HUES64 (cell line): ENCODE results near the gene TMED9.

ENCODE experiments used
- H3K27ac ChIP-seq: 2 replicates; pipeline ENCODE4 v1.7.0; 2013; ENCODE audit warnings: low read depth, low read length, inconsistent platforms
- H3K27me3 ChIP-seq: 2 replicates; pipeline ENCODE4 v1.6.1; 2013; ENCODE audit warnings: mild to moderate bottlenecking, low read length; ENCODE audit not compliant: insufficient read depth
- H3K36me3 ChIP-seq: 2 replicates; pipeline ENCODE4 v1.6.1; 2013; ENCODE audit warnings: mild to moderate bottlenecking, low read length; ENCODE audit not compliant: insufficient read depth
- H3K4me1 ChIP-seq: 2 replicates; pipeline ENCODE4 v1.6.1; 2013; ENCODE audit warnings: mild to moderate bottlenecking, low read length, moderate library complexity; ENCODE audit not compliant: insufficient read depth
- H3K4me3 ChIP-seq: 2 replicates; pipeline ENCODE4 v1.5.1; 2013; ENCODE audit warnings: mild to moderate bottlenecking, low read length, moderate library complexity
- H3K9ac ChIP-seq: 2 replicates; pipeline ENCODE4 v1.6.1; 2013; ENCODE audit warnings: mild to moderate bottlenecking, low read depth, low read length
- H3K9me3 ChIP-seq: 2 replicates; pipeline ENCODE4 v1.6.1; 2013; ENCODE audit warnings: low read depth, low read length; ENCODE audit not compliant: insufficient read depth
- WGBS: fragments of 150-250, 120-280 bp; methylation state at CpG from one replicate; pipeline ENCODE4 v1.1.7; 2013; ENCODE audit warnings: missing lambda C conversion rate; 5-methylcytosine and 5-hydroxymethylcytosine counted together

Gene TMED9

DNA sequence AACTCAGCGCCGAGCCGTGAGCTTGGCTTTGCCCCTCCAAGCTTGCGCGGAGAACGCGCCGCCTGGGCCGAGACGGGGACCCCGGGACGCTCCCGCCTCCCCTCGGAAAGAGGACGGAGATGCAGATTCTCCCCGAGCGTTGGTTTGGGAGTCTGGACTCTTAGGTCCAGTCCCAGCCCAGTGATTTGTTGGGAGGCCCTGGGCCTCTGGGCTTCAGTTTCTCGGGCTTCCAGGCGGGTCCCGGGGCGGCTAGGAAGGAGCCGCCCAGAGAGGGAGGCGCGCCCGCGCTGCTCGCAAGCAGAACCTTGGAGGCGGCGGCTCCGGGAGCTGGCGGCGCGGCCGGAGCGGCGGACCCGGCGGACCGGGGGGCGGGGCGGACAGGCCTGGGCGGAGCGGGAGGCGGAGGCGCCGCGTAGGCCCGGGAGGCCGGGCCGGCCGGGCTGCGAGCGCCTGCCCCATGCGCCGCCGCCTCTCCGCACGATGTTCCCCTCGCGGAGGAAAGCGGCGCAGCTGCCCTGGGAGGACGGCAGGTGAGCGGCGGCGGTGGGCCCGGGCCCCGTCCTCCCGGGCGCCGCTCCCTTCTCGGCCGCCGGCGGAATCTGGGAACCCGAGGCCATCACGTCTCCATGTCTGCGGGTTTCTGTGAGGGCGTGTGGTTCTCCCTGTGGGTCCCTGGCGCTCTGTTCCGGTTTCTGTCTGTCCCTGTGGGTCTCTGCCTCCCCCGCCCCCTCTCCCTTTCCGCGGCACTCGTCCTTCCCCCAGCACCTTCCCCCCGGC, 7.9 kb downstream of the TMED9 start, which contains the start of gene B4GALT7:
B4GALT7 (plus strand) TSS at position 402 of the 777 bp plus-strand sequence; CDS start at position 481, 79 bp downstream.
- peak within 1 kb of the TSS; percentile 17; the same call in 1 of the 2 replicates for H3K27ac ChIP-seq
- peak within 1 kb of the TSS; percentile 86 for H3K9ac ChIP-seq
- peak within 1 kb of the TSS; percentile 90 for H3K4me3 ChIP-seq
- peaks cover 4% of the 10 kb centered on the region; the same call in 1 of the 2 replicates for H3K27me3 ChIP-seq
- peaks cover 21% of the 10 kb centered on the region for H3K36me3 ChIP-seq
- H3K4me1 ChIP-seq, result no peaks in the 10 kb centered on the region; the same call in 1 of the 2 replicates
- H3K9me3 ChIP-seq, result no peaks in the 10 kb centered on the region
- under 1% methylated on average over 86 of the region's 86 CpGs for WGBS

DNA sequence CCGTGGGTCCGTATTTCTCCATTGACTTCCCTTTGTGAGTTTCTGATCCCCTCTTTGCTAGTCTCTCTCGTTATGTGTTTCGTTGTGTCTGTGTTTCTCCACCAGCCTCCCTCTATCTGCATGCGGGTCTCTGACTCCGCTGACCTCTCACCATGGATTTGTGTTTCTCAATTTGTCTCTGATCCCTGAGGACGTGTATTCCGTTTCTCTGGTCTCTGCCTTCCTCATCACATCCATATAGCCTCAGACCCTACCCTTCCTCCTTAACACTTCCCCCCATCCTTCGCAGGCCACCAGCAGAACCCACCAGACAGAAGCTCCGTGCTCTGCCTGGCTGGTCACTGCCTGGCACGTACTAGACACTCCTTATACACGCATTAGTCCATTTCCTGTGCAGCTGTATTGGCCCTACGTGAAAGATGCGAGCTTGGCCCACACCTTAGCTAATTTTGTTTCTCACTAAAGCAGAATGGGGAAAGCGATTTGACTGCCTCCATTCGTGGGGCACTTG, 8.6 kb downstream of the TMED9 start:
- H3K9ac ChIP-seq, result peak overlapping the region; percentile 86
- peaks cover 4% of the 10 kb centered on the region; the same call in 1 of the 2 replicates for H3K27me3 ChIP-seq
- H3K4me1 ChIP-seq, result no peaks in the 10 kb centered on the region; the same call in 1 of the 2 replicates
- H3K36me3 ChIP-seq, result peaks cover 21% of the 10 kb centered on the region
- no peaks in the 10 kb centered on the region for H3K9me3 ChIP-seq
- H3K27ac ChIP-seq, result no peak overlapping the region
- 20% methylated on average over 16 of the region's 16 CpGs for WGBS
- H3K4me3 ChIP-seq, result peak overlapping the region; percentile 90

DNA sequence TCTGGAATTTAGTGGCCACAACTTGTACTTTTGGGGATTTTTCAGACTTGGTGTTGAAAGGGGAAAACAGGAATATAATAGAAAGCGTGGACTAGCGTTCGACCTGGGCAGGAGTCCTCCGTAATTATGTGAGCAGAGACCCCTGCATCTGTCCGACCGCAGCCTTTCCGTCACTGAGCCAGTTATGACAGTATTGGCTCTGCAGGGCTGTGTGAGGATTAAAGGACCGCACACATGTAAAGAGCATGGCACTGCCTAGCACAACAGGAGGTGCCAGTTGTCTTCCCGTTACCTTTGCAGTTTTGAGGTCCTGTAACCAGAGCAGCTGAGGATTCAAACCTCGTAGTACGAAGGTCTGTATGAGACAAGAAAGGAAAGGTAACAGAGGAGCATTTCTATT, 9.1 kb downstream of the TMED9 start:
- Histone ChIP-seq H3K9me3 (no peaks in the 10 kb centered on the region), H3K4me3 (peak overlapping the region; percentile 90), H3K27me3 (peaks cover 4% of the 10 kb centered on the region; the same call in 1 of the 2 replicates), H3K4me1 (no peaks in the 10 kb centered on the region; the same call in 1 of the 2 replicates), H3K9ac (peak overlapping the region; percentile 86), H3K27ac (no peak overlapping the region), H3K36me3 (peaks cover 18% of the 10 kb centered on the region)
- WGBS, result 92% methylated on average over 11 of the region's 11 CpGs

DNA sequence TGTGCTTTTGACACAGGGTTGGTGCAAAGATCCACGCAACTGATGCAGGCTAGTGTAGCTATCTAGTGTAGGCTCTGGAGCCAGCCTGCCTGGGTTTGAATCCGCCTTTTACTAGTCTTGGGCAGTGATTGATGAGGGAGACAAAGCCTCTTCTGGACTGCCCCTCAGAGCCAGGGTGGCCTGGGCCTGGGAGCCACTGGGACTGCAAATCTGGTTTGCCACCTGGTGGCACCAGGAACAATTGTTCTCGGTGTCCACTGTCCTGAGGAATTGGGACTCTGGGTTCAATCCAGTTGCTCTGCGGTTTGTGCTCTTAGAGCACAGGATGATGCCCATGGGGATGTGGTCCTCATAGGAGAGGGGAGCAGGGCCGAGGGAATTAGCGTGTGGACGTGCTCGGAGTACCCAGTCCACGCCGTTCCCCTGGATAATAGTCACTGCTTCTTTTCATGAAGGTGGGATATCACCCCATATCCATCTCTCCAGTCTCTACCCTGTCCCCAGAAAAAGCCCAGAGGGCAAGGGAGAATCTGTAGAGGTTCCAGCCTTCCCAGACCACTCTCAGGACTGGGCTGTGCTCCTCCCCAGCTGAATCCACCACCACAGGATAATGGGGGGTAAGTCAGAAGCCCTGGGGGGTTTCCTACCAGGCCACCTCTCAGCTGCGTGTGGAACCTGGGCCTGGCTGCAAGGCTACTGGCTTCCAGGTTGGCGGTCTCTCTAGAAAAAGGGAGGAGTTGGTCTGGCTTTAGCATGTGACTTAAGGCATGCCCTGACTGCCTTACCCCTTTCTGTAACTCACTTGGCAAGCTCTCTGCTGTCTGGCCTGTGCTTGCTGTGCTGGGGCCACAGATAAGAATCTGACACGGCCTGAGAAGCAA, 9.8 kb downstream of the TMED9 start:
- WGBS, result 94% methylated on average over 13 of the region's 13 CpGs
- H3K9me3 ChIP-seq, result no peaks in the 10 kb centered on the region
- no peak overlapping the region for H3K9ac ChIP-seq
- no peak overlapping the region for H3K27ac ChIP-seq
- peaks cover 4% of the 10 kb centered on the region; the same call in 1 of the 2 replicates for H3K27me3 ChIP-seq
- H3K4me1 ChIP-seq, result no peaks in the 10 kb centered on the region; the same call in 1 of the 2 replicates
- H3K36me3 ChIP-seq, result peaks cover 11% of the 10 kb centered on the region
- no peak overlapping the region for H3K4me3 ChIP-seq

DNA sequence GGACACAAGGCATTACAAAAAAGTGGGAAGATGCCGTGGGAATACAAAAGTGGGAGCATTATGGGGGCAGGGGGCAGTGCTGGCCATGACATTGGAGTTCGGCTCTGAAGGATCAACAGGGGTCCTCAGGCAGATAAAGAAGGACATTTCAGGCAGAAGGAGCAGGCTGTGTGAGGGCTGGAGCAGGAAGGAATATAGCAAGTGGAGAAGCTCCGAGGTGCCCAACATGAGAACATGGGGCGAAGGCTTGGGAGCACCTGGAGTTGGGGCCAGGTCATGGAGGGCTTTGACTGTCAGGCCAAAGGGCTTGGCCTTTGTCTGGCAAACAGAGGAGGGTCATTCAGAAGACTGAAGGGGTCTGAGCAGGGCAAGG, 10.4 kb downstream of the TMED9 start:
- Histone ChIP-seq H3K27ac (no peak overlapping the region), H3K4me3 (no peak overlapping the region), H3K9ac (no peak overlapping the region), H3K9me3 (no peaks in the 10 kb centered on the region), H3K27me3 (peaks cover 4% of the 10 kb centered on the region; the same call in 1 of the 2 replicates), H3K4me1 (no peaks in the 10 kb centered on the region; the same call in 1 of the 2 replicates), H3K36me3 (peaks cover 10% of the 10 kb centered on the region)
- 93% methylated on average over 4 of the region's 4 CpGs for WGBS

DNA sequence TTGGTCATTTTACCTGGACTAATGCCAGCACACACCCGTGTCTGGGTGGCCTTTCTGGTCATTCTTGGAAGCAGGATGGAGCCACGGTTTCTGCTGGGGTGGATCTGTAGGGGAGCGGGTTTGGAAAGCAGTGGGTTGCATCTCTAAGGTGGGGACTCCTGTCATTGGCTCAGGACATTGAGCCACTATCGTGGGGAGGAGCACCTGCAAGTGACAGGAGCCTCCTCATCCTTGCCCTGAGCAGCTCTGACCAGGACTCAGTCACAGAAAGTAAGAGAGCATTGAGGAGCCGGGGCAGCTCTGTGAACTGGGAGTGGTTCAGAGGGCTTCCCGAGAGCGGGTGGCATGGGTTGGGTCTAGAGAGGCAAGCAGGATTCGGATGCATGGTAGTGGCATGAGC, 11.6 kb downstream of the TMED9 start:
- H3K36me3 ChIP-seq, result peaks cover 10% of the 10 kb centered on the region

DNA sequence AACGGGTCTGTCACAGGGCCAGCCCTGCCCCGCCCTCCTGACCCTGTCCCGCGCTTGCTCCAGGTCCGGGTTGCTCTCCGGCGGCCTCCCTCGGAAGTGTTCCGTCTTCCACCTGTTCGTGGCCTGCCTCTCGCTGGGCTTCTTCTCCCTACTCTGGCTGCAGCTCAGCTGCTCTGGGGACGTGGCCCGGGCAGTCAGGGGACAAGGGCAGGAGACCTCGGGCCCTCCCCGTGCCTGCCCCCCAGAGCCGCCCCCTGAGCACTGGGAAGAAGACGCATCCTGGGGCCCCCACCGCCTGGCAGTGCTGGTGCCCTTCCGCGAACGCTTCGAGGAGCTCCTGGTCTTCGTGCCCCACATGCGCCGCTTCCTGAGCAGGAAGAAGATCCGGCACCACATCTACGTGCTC, 12.1 kb downstream of the TMED9 start:
- Histone ChIP-seq H3K9me3 (no peaks in the 10 kb centered on the region), H3K9ac (no peak overlapping the region), H3K27me3 (no peaks in the 10 kb centered on the region), H3K27ac (no peak overlapping the region), H3K4me1 (peaks cover 4% of the 10 kb centered on the region), H3K4me3 (no peak overlapping the region), H3K36me3 (peaks cover 10% of the 10 kb centered on the region)
- WGBS, result 93% methylated on average over 27 of the region's 27 CpGs

More for the DNA sequence above, 11.6 kb downstream of the TMED9 start:
- Histone ChIP-seq H3K9ac (no peak overlapping the region), H3K9me3 (no peaks in the 10 kb centered on the region), H3K4me3 (no peak overlapping the region), H3K27ac (no peak overlapping the region), H3K27me3 (peaks cover under 1% of the 10 kb centered on the region; the same call in 1 of the 2 replicates), H3K4me1 (peaks cover 4% of the 10 kb centered on the region)
- WGBS, result 89% methylated on average over 8 of the region's 8 CpGs

DNA sequence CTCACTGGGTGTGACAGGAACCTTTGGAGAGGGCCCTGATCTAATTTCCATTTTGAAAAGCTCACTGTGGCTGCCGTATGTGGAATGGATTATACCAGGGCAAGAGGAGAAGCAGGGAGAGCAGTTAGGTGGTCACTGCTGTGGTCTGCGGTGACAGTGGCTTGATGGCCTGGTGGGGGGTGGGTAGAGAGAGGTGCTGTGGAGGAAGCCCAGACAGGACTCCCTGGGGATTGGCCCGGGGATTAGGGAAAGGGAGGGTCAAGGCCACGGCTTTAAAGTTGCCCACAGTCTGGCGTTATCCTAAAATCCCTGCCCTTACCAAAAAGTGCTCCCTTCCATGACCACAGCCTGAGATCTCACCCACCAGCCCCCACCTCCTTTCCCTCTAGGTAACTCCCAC, 12.7 kb downstream of the TMED9 start:
- H3K9ac ChIP-seq, result no peak overlapping the region
- H3K9me3 ChIP-seq, result no peaks in the 10 kb centered on the region
- 89% methylated on average over 5 of the region's 5 CpGs for WGBS
- peaks cover 4% of the 10 kb centered on the region for H3K4me1 ChIP-seq
- no peak overlapping the region for H3K4me3 ChIP-seq
- no peaks in the 10 kb centered on the region for H3K27me3 ChIP-seq
- H3K36me3 ChIP-seq, result peaks cover 15% of the 10 kb centered on the region
- H3K27ac ChIP-seq, result no peak overlapping the region

DNA sequence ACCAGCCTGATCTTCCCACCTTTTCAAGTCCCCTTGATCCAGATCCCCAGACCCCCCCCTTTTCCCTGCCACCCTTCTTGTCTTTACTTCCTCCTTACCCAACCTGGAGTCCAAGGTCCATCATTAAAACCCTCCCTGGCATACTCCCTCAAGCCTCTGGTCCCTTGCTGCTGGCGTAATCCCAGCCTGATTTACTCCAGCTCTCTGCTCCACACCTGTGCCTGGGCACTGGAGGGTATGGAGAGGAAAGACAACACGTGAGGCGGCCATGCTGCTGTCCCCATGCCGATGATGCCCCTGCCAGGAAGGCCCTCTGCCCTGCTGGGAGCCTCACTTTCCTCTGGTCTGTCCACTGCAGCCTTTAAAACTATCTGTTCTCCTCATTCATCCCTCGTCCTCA, 13.1 kb downstream of the TMED9 start:
- Histone ChIP-seq H3K9ac (no peak overlapping the region), H3K27me3 (no peaks in the 10 kb centered on the region), H3K4me3 (no peak overlapping the region), H3K9me3 (no peaks in the 10 kb centered on the region), H3K4me1 (peaks cover 4% of the 10 kb centered on the region), H3K27ac (no peak overlapping the region), H3K36me3 (peaks cover 19% of the 10 kb centered on the region)
- 93% methylated on average over 5 of the region's 5 CpGs for WGBS

DNA sequence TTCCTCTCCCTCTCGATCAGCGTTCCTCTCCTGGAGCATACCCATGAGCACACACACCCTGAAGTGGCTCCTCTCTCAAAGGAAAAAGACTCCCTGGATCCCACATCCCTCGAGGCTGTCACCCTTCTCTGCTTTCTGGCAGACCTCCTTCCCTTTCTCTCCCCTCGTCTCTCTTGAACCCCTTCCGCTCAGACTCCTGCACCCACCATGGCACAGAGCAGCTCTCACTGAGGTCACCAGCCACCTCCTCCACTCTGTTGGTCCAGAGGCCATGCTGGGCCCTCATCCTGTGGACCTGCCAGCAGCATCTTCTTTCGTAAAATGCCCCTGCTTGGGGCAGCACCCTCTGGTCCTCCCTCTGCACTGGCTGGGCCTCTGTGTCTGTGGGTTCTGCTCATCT, 13.7 kb downstream of the TMED9 start:
- peaks cover 4% of the 10 kb centered on the region for H3K4me1 ChIP-seq
- H3K36me3 ChIP-seq, result peaks cover 19% of the 10 kb centered on the region
- no peak overlapping the region for H3K4me3 ChIP-seq
- no peak overlapping the region for H3K27ac ChIP-seq
- H3K27me3 ChIP-seq, result no peaks in the 10 kb centered on the region
- WGBS, result 93% methylated on average over 6 of the region's 6 CpGs
- no peaks in the 10 kb centered on the region for H3K9me3 ChIP-seq
- H3K9ac ChIP-seq, result no peak overlapping the region
